ENCODE results near the gene EIF4ENIF1.

DNA sequence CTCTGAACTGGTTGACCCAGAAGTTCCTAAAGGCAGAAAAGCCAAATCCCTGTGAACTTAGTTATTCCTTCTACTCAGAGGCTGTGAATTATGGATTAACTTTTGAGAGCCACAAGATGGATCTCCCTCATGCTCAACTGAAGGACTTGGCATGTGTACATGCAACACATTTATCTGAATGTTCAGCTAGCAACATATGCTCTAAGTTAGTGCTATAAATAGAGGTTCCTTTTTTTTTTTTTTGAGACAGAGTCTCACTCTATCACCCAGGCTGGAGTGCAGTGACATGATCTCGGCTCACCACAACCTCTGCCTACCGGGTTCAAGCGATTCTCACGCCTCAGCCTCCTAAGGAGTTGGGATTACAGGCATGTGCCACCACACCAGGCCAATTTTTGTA lies 40.1 kb downstream of the EIF4ENIF1 start:
- TF ChIP-seq, protein P1, sequence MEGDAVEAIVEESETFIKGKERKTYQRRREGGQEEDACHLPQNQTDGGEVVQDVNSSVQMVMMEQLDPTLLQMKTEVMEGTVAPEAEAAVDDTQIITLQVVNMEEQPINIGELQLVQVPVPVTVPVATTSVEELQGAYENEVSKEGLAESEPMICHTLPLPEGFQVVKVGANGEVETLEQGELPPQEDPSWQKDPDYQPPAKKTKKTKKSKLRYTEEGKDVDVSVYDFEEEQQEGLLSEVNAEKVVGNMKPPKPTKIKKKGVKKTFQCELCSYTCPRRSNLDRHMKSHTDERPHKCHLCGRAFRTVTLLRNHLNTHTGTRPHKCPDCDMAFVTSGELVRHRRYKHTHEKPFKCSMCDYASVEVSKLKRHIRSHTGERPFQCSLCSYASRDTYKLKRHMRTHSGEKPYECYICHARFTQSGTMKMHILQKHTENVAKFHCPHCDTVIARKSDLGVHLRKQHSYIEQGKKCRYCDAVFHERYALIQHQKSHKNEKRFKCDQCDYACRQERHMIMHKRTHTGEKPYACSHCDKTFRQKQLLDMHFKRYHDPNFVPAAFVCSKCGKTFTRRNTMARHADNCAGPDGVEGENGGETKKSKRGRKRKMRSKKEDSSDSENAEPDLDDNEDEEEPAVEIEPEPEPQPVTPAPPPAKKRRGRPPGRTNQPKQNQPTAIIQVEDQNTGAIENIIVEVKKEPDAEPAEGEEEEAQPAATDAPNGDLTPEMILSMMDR (IDR thresholded peaks at IDR 0.05), result no peak
- TF ChIP-seq POLR2A (IDR thresholded peaks at IDR 0.05), result no peak

All from adrenal gland (tissue), 5 donors.